IMR-90 (cell line): ENCODE results near the gene RHBDL1. TPM values are rescaled to one million over a fixed set of nuclear protein-coding genes. Genes with fewer than 3 reads are reported as not detected.

Source experiments
- ATAC-seq: fragments of 200-7000 bp; cut with Tn5 transposase; 2 replicates; pipeline ENCODE4 v1.9.1; 2020; ENCODE audit warnings: low read depth, mild to moderate bottlenecking, moderate library complexity
- BruUV-seq: library from RNA; stranded (reverse); fragments of 400-500 nt; replicated peaks from 2 replicates; lab custom pipeline; 2021; lab: Mats Ljungman, UMichigan
- CTCF ChIA-PET: fragments of 300-600 bp; formaldehyde crosslinking; extraction: SDS; loops from one replicate; lab custom pipeline; 2021; ENCODE audit warnings: antibody characterized with exemption; lab: Yijun Ruan, JAX
- POLR2A ChIA-PET: fragments of 300-600 bp; sonication (Branson Sonifier 250); formaldehyde crosslinking; loops from one replicate; lab custom pipeline; 2022; ENCODE audit warnings: antibody characterized with exemption; ENCODE audit not compliant: unreplicated experiment; lab: Charles Lee
- DNase-seq: peaks from one replicate; pipeline ENCODE4 v3.0.0; 2013
- H2AFZ ChIP-seq: replicated peaks from 2 replicates; pipeline ENCODE3; 2013; ENCODE audit warnings: low read length, mild to moderate bottlenecking; ENCODE audit not compliant: poor library complexity
- H2AK5ac ChIP-seq: 2 replicates; pipeline ENCODE4 v1.6.1; 2013; ENCODE audit warnings: low read depth, low read length, inconsistent platforms
- H2AK9ac ChIP-seq: replicated peaks from 2 replicates; pipeline ENCODE3; 2013; ENCODE audit warnings: mild to moderate bottlenecking, low read depth, low read length, moderate library complexity; ENCODE audit not compliant: poor library complexity
- H2BK120ac ChIP-seq: 2 replicates; pipeline ENCODE4 v1.6.1; 2013; ENCODE audit warnings: low read depth, low read length, inconsistent platforms
- H2BK15ac ChIP-seq: 3 replicates; pipeline ENCODE4 v1.6.1; 2013; ENCODE audit warnings: low read depth, low read length, inconsistent platforms
- H2BK20ac ChIP-seq: 2 replicates; pipeline ENCODE4 v1.6.1; 2013; ENCODE audit warnings: low read depth, mild to moderate bottlenecking, inconsistent platforms, low read length, moderate library complexity
- H2BK5ac ChIP-seq: 2 replicates; pipeline ENCODE4 v1.6.1; 2013; ENCODE audit warnings: mild to moderate bottlenecking, low read depth, low read length, inconsistent platforms; ENCODE audit not compliant: poor library complexity, severe bottlenecking
- H3K14ac ChIP-seq: replicated peaks from 2 replicates; pipeline ENCODE4 v1.6.1; 2013; ENCODE audit warnings: low read depth, low read length, inconsistent platforms
- H3K18ac ChIP-seq: 2 replicates; pipeline ENCODE4 v1.6.1; 2013; ENCODE audit warnings: low read depth, low read length, control low read depth
- H3K23ac ChIP-seq: 2 replicates; pipeline ENCODE4 v1.6.1; 2013; ENCODE audit warnings: low read depth, low read length, inconsistent platforms
- H3K27ac ChIP-seq: 2 replicates; pipeline ENCODE4 v1.5.1; 2013; ENCODE audit warnings: mild to moderate bottlenecking, control low read depth, low read length; ENCODE audit not compliant: insufficient read depth
- H3K27me3 ChIP-seq: 2 replicates; pipeline ENCODE4 v1.6.1; 2013; ENCODE audit warnings: low read length; ENCODE audit not compliant: control insufficient read depth, insufficient read depth
- H3K36me3 ChIP-seq: 2 replicates; pipeline ENCODE4 v1.6.1; 2013; ENCODE audit warnings: low read length, mixed read lengths; ENCODE audit not compliant: control insufficient read depth, insufficient read depth
- H3K4ac ChIP-seq: 2 replicates; pipeline ENCODE4 v1.6.1; 2013; ENCODE audit warnings: low read depth, low read length, inconsistent platforms
- H3K4me1 ChIP-seq: 2 replicates; pipeline ENCODE4 v1.6.1; 2013; ENCODE audit warnings: low read length, mixed read lengths; ENCODE audit not compliant: control insufficient read depth, insufficient read depth
- H3K4me2 ChIP-seq: 2 replicates; pipeline ENCODE4 v1.6.1; 2013; ENCODE audit warnings: low read depth, mild to moderate bottlenecking, control low read depth, low read length, moderate library complexity
- H3K4me3 ChIP-seq: 2 replicates; pipeline ENCODE4 v1.5.1; 2013; ENCODE audit warnings: low read depth, mild to moderate bottlenecking, control low read depth, low read length, moderate library complexity; ENCODE audit not compliant: insufficient read depth
- H3K56ac ChIP-seq: 2 replicates; pipeline ENCODE4 v1.6.1; 2013; ENCODE audit warnings: low read length, inconsistent platforms; ENCODE audit not compliant: insufficient read depth; ENCODE audit errors: extremely low read depth
- H3K79me1 ChIP-seq, 2 experiments: 2 replicates each; pipeline ENCODE4 v1.6.1; 2013; ENCODE audit warnings: low read length in 2 of 2, inconsistent platforms in 1 of 2, low read depth in 1 of 2
- H3K9ac ChIP-seq: 2 replicates; pipeline ENCODE4 v1.6.1; 2013; ENCODE audit warnings: low read depth, low read length, control low read depth
- H3K9me1 ChIP-seq: 2 replicates; pipeline ENCODE4 v1.6.1; 2013; ENCODE audit warnings: low read length, inconsistent platforms; ENCODE audit not compliant: insufficient read depth
- H3K9me3 ChIP-seq: 2 replicates; pipeline ENCODE4 v1.6.1; 2013; ENCODE audit warnings: low read length; ENCODE audit not compliant: control insufficient read depth, insufficient read depth
- H4K20me1 ChIP-seq: 2 replicates; pipeline ENCODE4 v1.6.1; 2013; ENCODE audit warnings: low read length, inconsistent platforms; ENCODE audit not compliant: insufficient read depth
- H4K5ac ChIP-seq: 2 replicates; pipeline ENCODE4 v1.6.1; 2013; ENCODE audit warnings: mild to moderate bottlenecking, low read depth, low read length, control low read depth
- H4K8ac ChIP-seq, 2 experiments: 2 replicates each; pipeline ENCODE4 v1.6.1; 2013; ENCODE audit warnings: low read depth in 2 of 2, low read length in 2 of 2, control low read depth in 1 of 2, inconsistent platforms in 1 of 2
- H4K91ac ChIP-seq: 2 replicates; pipeline ENCODE4 v1.6.1; 2013; ENCODE audit warnings: low read depth, low read length, inconsistent platforms; ENCODE audit not compliant: insufficient read depth
- BHLHE40 ChIP-seq: fragments of 150-350 bp; IDR thresholded peaks from 2 replicates; pipeline ENCODE4 v1.6.1; 2016; ENCODE audit warnings: mild to moderate bottlenecking, low read depth, low read length
- CEBPB ChIP-seq: IDR thresholded peaks from 2 replicates; pipeline ENCODE4 v1.6.1; 2012; ENCODE audit warnings: low read depth, low read length, improper control_type of control experiment
- CHD1 ChIP-seq: IDR thresholded peaks from 2 replicates; pipeline ENCODE4 v1.6.1; 2012; ENCODE audit warnings: low read depth, low read length, improper control_type of control experiment
- ELK1 ChIP-seq: fragments of 150-350 bp; IDR thresholded peaks from 2 replicates; pipeline ENCODE4 v1.6.1; 2016; ENCODE audit warnings: low read depth, mild to moderate bottlenecking, low read length, moderate library complexity, borderline replicate concordance
- FOS ChIP-seq: fragments of 150-350 bp; IDR thresholded peaks from 2 replicates; pipeline ENCODE4 v1.6.1; 2016; ENCODE audit warnings: low read depth, low read length
- MAFK ChIP-seq: IDR thresholded peaks from 2 replicates; pipeline ENCODE4 v1.6.1; 2012; ENCODE audit warnings: low read depth, low read length, improper control_type of control experiment
- MAZ ChIP-seq: IDR thresholded peaks from 2 replicates; pipeline ENCODE4 v1.6.1; 2012; ENCODE audit warnings: low read depth, mild to moderate bottlenecking, low read length, improper control_type of control experiment, moderate library complexity, borderline replicate concordance
- MXI1 ChIP-seq: IDR thresholded peaks from 2 replicates; pipeline ENCODE4 v1.6.1; 2012; ENCODE audit warnings: low read depth, mild to moderate bottlenecking, low read length, moderate library complexity, borderline replicate concordance
- NFE2L2 ChIP-seq: fragments of 150-350 bp; IDR thresholded peaks from 2 replicates; pipeline ENCODE4 v1.6.1; 2016; ENCODE audit warnings: low read depth, mild to moderate bottlenecking, low read length
- POLR2A ChIP-seq: IDR thresholded peaks from 2 replicates; pipeline ENCODE4 v1.6.1; 2012; ENCODE audit warnings: mild to moderate bottlenecking, low read depth, low read length
- RAD21 ChIP-seq: IDR thresholded peaks from 2 replicates; pipeline ENCODE4 v1.6.1; 2012; ENCODE audit warnings: low read length, improper control_type of control experiment
- RCOR1 ChIP-seq: IDR thresholded peaks from 2 replicates; pipeline ENCODE4 v1.6.1; 2012; ENCODE audit warnings: mild to moderate bottlenecking, low read length, improper control_type of control experiment; ENCODE audit not compliant: insufficient replicate concordance
- RFX5 ChIP-seq: IDR thresholded peaks from 2 replicates; pipeline ENCODE4 v1.8.0; 2012; ENCODE audit warnings: low read depth, mild to moderate bottlenecking, low read length, moderate library complexity
- SMC3 ChIP-seq: fragments of 150-350 bp; IDR thresholded peaks from 2 replicates; pipeline ENCODE4 v1.6.1; 2016; ENCODE audit warnings: low read depth, mild to moderate bottlenecking, antibody characterized with exemption, low read length, moderate library complexity
- USF2 ChIP-seq: fragments of 150-350 bp; IDR thresholded peaks from 2 replicates; pipeline ENCODE4 v1.6.1; 2017; ENCODE audit warnings: mild to moderate bottlenecking, antibody characterized with exemption, low read length, low read depth
- WGBS, 2 experiments: methylation state at CpG; one replicate each; pipeline versions ENCODE4 v1.1.5 to v1.1.7; 2013; ENCODE audit warnings: missing lambda C conversion rate in 2 of 2; ENCODE audit not compliant: insufficient read length in 1 of 2; ENCODE audit errors: extremely low coverage in 2 of 2; 5-methylcytosine and 5-hydroxymethylcytosine counted together
- dilution Hi-C: fragments of 300-500 bp; cut with HindIII; formaldehyde crosslinking; loops from one replicate; pipeline ENCODE4 v1.14.3; 2018; ENCODE audit warnings: low sequenced_read_pairs; ENCODE audit not compliant: unreplicated experiment
- in situ Hi-C: fragments of 300-500 bp; cut with MboI; formaldehyde crosslinking; loops from 3 replicates; pipeline ENCODE4 v1.14.3; 2019; ENCODE audit warnings: low sequenced_read_pairs, inconsistent platforms, mixed read lengths
- intact Hi-C: fragments of 100-400 bp; cut with micrococcal nuclease; formaldehyde crosslinking; loops from 2 replicates; pipeline ENCODE4 v1.10.0; 2022
- polyA plus RNA-seq, 3 experiments: library from polyadenylated mRNA; depleted of rRNA; stranded (reverse); fragments of >200 nt; gene quantifications; 2 replicates each; pipeline ENCODE4 v1.2.3, GENCODE V29; 2012; ENCODE audit warnings: low replicate concordance in 1 of 3
- total RNA-seq: library from RNA; depleted of rRNA; stranded (reverse); fragments of >200 nt; gene quantifications from 2 replicates; pipeline ENCODE4 v1.2.3, GENCODE V29; 2012
- TF ChIP-seq, protein P1 (sequence below): conservative IDR thresholded peaks from 2 replicates; pipeline ENCODE4 v1.5.1; 2012; ENCODE audit warnings: mild to moderate bottlenecking, low read depth, low read length, improper control_type of control experiment

RHBDL1 gene
- total and polyA plus RNA-seq, 2 of the 4 experiments (the other 2 are of a cell fraction) = 0.72 to 4.1 TPM

DNA sequence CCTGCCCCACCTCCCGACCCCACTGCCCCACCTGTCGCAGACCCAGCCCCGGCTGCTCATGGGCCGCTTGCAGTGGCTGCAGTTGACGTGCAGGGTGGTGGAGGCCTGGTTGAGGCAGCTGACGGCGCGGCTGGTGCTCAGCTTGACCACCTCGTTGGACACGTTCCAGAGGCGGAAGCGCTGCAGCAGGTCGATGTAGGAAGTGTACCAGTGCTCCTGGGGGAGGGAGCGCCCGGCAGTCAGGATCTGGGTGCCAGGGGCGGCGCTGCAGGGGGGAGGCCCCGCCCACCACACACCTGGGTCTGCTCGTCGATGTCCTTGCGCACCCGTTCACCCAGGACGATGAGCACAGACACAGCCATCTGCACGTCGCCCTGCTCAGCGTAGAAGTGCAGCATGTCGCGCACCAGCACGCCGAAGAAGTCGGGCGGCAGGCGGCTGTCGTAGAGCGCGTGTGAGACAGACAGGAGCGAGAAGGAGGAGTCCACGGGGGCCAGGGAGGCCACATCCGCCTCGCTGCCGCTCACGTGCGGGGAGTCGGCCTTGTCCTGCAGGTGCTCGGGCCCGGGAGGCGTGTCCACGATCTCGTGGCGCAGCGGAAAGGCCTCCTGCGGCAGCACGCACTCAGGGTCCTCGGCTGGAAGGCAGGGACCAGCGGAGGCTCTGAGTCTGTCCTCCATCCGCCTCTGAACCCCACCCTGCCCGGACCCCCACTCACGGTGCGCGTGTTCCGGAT lies 9.7 kb downstream of the RHBDL1 start:
- dilution Hi-C loops = no loop called here
- H3K4ac ChIP-seq = no peak overlapping the region
- peaks cover 32% of the 10 kb centered on the region for H4K20me1 ChIP-seq
- no peak overlapping the region for H4K5ac ChIP-seq
- H2BK5ac ChIP-seq = no peak overlapping the region
- H3K56ac ChIP-seq = no peak overlapping the region
- intact Hi-C loops = no loop called here
- in situ Hi-C loops = no loop called here
- BruUV-seq = no TSS peak
- peak overlapping the region; percentile 40 for H2AFZ ChIP-seq
- no peak overlapping the region for H2BK15ac ChIP-seq
- peaks cover 30% of the 10 kb centered on the region for H3K4me1 ChIP-seq
- no peak overlapping the region for H3K4me3 ChIP-seq
- peaks cover 41% of the 10 kb centered on the region for H3K36me3 ChIP-seq
- no peak overlapping the region for H2AK5ac ChIP-seq
- no peak overlapping the region for H3K23ac ChIP-seq
- H2AK9ac ChIP-seq = peak overlapping the region; percentile 50
- H3K27ac ChIP-seq = no peak overlapping the region
- no peak overlapping the region for H3K9ac ChIP-seq
- H2BK20ac ChIP-seq = no peak overlapping the region
- ChIA-PET CTCF (no interaction called here), POLR2A (no interaction called here)
- H3K4me2 ChIP-seq = no peak overlapping the region
- ATAC-seq (no peak), DNase-seq (no peak)
- no peak overlapping the region for H4K91ac ChIP-seq
- peaks cover 19 to 64% of the 10 kb centered on the region in 2 experiments for H3K79me1 ChIP-seq
- no peak overlapping the region; a peak in 1 of 4 replicates for H4K8ac ChIP-seq
- H3K27me3 ChIP-seq = no peaks in the 10 kb centered on the region
- 98% methylated on average over 44 of the region's 61 CpGs; no CpG with 5 or more reads in 1 of the 2 experiments for WGBS, 2 experiments
- peaks cover 13% of the 10 kb centered on the region for H3K9me1 ChIP-seq
- no peaks in the 10 kb centered on the region for H3K9me3 ChIP-seq
- no peak overlapping the region for H3K18ac ChIP-seq
- no peak for TF ChIP-seq ELK1
- TF ChIP-seq CEBPB = no peak
- no peak for TF ChIP-seq POLR2A
- no peak for TF ChIP-seq FOS
- TF ChIP-seq MXI1 = no peak
- TF ChIP-seq MAFK = no peak
- TF ChIP-seq BHLHE40 = no peak
- TF ChIP-seq RFX5 = no peak
- TF ChIP-seq MAZ = no peak
- TF ChIP-seq USF2 = no peak
- TF ChIP-seq, protein P1, sequence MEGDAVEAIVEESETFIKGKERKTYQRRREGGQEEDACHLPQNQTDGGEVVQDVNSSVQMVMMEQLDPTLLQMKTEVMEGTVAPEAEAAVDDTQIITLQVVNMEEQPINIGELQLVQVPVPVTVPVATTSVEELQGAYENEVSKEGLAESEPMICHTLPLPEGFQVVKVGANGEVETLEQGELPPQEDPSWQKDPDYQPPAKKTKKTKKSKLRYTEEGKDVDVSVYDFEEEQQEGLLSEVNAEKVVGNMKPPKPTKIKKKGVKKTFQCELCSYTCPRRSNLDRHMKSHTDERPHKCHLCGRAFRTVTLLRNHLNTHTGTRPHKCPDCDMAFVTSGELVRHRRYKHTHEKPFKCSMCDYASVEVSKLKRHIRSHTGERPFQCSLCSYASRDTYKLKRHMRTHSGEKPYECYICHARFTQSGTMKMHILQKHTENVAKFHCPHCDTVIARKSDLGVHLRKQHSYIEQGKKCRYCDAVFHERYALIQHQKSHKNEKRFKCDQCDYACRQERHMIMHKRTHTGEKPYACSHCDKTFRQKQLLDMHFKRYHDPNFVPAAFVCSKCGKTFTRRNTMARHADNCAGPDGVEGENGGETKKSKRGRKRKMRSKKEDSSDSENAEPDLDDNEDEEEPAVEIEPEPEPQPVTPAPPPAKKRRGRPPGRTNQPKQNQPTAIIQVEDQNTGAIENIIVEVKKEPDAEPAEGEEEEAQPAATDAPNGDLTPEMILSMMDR = no peak
- TF ChIP-seq SMC3 = no peak
- TF ChIP-seq CHD1 = no peak
- no peak for TF ChIP-seq NFE2L2
- no peak for TF ChIP-seq RAD21
- TF ChIP-seq RCOR1 = no peak
- H3K14ac ChIP-seq = no peak overlapping the region
- H2BK120ac ChIP-seq = no peak overlapping the region
